GM19452 (cell line): Measurements from ENCODE around the gene CBARP.
A peak's percentile ranks its signal among the peaks of the same experiment; 100 is the strongest.

Source experiments
- ATAC-seq: cut with Tn5 transposase; IDR thresholded peaks from one replicate; pipeline ENCODE4 v1.9.1; 2021; ENCODE audit not compliant: unreplicated experiment

The CBARP gene

GRCh38 chr19:1241417-1242095 lies 3.8 kb upstream of the CBARP start, which contains the start of gene ATP5F1D:
TSS of gene ATP5F1D (plus strand) at chr19:1241751. CDS start at chr19:1241851, 100 bp downstream.
- ATAC-seq: peak; percentile 54

DNA sequence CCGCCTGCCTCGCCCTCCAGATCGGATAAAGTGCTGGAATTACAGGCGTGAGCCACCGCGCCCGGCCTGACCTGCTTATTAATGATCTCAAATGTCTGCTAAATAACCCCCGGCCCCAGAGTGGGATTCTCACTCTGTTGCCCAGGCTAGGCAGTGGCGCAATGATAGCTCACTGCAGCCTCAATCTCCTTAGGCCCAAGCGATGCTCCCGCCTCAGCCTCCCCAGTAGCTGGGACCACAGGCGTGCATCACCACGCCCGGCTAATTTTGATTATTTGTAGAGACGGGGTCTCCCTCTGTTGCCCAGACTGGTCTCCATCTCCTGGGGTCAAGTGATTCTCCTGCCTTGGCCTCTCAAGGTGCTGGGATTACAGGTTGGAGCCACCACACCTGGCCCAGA lies 3.1 kb upstream of the CBARP start:
- ATAC-seq: no peak

DNA sequence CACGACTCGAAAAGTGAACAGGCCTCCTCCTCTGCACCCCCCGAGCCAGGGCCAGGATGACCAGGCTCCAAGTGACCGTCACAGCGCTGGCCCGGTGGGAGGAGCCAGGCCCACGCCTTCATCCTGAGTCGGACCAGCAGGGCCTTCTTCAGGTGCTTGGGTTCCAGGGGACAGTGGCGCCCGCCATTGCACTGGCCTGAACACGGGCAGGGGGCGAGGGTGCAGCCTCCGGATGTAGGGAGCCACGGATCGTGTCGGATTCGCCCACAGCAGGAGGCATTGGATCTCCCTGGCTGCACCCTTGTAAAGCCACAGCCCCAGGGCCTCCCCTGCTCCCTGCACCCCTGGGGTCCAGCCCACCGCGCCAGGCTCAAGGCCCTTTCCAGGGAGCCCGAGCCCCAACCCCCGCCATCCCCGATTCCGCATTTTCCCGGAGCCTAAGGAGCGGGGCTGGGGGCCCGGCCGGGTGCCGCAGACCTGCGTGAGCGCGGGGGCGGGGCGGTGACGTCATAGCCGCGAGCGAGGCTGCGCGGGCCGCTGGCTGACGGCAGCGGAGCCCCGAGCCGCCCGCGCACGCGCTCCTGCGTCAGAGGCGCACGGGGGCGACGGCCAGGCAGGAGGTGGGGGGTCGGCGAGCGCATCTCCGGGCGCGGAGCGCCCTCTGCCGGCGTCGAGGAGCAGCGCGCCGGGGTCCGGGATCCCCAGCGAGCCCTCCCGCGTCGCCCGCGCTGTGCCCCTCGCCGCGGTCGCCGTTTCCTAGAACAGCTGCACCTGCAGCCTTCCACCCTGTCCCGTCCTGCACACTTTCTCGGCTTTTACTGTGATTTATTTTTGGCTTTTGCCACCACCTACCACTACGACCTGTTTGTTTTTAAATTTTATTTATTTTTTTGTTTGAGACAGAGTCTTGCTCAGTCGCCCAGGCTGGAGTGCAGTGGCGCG lies 2.3 kb upstream of the CBARP start:
- no peak for ATAC-seq

DNA sequence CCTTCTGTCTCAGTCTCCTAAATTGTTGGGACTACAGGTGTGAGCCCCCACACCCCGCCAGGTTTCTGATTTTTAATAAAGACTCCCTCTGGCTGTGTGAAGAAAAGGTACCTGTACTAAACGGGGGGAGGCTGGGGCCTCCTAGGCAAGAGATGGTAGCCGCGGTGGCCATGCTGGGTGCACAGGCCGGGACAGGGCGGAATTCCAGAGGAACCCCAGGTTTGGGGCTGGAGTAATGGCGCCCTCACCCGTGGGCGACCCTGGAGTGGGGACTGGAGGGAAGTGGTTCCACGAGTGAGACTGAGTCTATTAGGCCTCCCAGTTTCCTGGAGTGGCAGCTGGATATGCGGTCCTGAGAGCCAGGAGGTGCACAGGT lies 1.6 kb upstream of the CBARP start:
- ATAC-seq: no peak

GRCh38 chr19:1238369-1239303 lies 831 bp upstream of the CBARP start:
- no peak for ATAC-seq

- ATAC-seq: no peak
These were observed 662 bp downstream of the CBARP start for GRCh38 chr19:1237027-1237659.

GRCh38 chr19:1236576-1236975 lies 1.2 kb downstream of the CBARP start:
- no peak for ATAC-seq

- ATAC-seq: no peak
These were observed 1.9 kb downstream of the CBARP start for GRCh38 chr19:1235625-1236538.

- no peak for ATAC-seq
These were observed 2.8 kb downstream of the CBARP start for GRCh38 chr19:1234955-1235380.

- no peak for ATAC-seq
These were observed 3.5 kb downstream of the CBARP start for GRCh38 chr19:1234051-1234954.

DNA sequence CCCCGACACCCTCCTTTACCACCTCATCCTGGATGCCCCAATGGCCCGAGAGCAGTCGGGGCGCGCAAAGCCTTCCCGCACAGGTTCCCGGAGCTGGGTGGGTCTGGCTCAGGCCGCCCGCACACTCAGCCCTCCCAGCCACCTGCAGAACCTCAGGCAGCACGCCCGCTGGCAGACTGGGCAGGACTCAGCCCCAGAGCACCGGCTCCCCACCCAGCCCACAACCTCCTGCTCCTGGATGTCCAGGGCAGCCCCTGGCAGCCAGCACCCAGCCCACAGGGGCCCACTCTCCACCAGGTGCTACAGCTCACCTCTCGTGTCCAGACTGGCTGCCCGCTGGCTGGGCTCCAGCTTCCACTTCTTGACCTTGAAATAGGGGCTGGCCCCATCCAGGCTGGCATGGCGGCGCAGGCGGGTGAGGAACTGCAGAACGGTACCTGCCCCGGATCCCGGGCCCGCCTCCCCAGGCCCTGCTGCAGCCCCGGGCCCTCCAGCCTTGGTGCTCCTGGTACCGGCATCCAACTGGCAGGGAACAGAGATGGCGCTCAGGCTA lies 4.6 kb downstream of the CBARP start:
- ATAC-seq: no peak

DNA sequence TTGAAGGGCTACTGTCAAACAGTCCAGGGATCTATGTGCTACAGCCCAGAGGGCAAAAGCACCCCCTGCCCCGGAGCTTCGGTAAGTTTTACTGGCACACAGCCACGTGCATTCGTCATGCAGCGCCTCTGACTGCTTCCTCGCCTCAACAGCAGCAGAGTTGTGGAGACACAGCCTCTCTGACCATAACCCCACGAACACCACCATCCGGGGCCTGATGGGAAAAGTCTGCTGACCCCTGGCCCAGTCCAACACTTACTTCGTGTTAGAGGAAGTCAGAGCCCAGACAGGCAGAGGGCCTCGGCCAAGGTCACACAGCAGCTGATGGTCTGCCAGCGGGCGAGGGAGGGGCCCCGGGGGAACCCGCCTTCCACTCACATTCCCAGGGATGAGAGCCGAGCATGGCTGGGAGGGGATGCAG lies 5.1 kb downstream of the CBARP start:
- ATAC-seq: no peak

DNA sequence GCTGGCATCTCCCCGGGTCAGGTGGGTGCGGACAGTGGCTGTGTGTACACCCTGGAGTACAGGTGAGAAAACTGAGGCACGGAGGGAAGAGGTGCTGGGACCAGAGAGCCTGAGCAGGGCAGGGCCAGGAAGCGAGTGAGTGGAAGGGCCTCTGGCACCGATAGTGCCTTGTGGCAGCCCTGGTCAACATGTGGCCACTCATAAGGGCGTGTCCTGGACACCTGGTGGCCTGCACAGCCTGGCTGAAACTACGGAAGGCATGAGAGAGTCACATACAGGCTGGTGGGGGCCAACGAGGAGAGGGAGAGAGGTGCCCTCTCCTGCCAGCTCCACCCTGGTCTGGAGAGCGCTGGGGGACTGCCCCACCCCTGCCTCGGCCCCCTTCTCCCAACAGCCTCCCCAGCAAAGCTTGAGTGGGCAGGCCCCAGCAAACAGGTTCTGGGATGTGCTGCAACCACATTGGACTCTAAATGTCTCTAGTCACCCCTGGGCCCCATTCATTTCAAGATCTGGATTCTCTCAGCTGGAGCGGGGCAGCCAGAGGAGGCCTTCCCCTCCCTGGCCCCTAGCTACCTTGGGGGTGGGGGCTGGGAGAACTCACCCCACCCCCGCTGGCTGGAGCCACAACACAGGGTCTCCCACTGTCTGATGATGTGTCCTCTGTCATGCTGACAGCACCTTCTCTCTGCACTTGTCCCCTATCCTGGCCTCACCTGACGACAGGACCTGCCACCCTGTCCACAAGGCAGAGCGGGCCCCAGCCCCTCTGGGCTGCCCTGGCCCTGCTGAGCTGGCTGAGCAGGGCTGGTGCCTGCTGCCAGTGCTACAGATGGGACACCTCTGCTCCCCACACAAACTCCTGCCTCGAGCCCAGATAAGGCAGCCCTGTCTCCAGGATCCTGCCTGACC lies 5.8 kb downstream of the CBARP start:
- ATAC-seq: no peak

DNA sequence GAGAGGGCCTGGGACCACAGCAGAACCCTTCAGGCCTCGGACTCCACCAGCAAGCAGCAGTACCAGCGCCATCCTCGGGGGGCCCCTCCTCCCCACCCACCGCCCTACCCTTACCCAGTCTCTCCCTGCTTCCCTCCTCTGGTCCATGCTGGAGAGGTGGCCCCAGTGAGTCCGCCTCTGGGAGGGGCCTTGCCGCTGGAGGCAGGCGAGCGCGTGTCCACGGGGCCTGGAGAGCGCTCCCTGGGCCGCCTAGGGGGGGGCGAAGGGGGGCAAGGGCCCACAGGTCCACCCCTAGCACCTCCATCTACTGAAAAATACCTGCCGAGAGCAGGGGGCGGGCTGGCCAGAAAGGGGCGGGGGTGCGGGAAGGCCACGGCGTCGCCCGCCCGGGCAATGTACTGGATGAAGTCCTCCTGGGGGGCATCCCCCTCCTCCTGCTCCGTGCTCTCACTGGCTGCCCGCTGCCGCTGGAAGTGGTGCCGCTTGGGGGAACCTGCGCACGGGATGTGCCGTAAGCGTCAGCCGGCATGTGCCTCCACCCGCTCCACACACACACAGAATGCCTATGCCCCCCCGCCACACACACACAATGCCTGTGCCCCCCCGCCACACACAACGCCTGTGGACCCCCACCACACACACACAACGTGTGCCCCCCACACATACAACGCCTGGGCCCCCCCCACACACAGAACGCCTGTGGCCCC lies 6.9 kb downstream of the CBARP start:
- ATAC-seq: no peak

GRCh38 chr19:1229924-1230782 lies 7.7 kb downstream of the CBARP start:
- ATAC-seq: no peak
